ENCODE measurements around the gene CEP152. TPM values are rescaled to one million over a fixed set of nuclear protein-coding genes. Genes with fewer than 3 reads are reported as not detected.
"Not testable (repeated sequence)": the region's sequence is repeated elsewhere in the genome, so short reads cannot be mapped to it uniquely, and the experiment has no call there.

Gene CEP152
- total and polyA plus RNA-seq, 2 of the 13 experiments (the other 11 are each of a cell fraction or from before 2014, with no cell fraction given): 1.3 to 14.7 TPM

DNA sequence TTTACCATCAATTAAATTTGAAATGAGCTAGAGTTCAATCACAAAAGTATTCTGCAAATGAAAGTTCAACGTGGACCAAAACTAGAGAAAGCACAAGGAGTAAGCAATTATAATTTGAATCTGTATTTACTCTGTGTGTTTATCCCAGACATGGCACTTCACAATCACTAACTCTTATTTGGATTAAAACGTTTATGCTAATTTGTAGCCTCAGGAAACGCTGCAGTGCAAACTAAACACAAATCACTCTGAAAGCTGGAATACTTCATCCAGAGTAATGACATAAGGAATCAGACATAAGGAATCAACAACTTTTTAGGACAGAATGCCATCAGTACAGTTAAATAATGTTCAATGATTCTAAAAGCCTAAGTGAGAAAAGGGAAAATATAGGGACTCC, 18.5 kb downstream of the CEP152 start (continued):
- no peak for TF ChIP-seq GATA4 (IDR thresholded peaks at IDR 0.05; ENCODE audit: borderline replicate concordance, low read depth)
- TF ChIP-seq, protein P1, sequence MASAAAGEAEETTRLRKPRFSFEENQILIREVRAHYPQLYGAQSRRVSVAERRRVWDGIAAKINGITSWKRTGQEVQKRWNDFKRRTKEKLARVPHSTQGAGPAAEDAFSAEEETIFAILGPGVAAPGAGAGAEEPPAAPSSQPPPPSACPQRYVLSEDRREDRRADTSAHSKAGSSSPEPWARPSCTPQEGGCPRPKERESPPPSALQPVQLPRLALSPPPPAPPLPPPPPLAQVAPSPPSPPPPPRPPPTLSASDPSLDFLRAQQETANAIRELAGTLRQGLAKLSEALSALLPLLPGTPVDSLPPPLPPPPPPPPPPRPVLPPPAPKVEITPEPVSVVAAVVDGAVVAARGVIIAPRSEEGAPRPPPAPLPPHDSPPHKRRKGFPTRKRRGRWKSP (CRISPR knock-in tag; IDR thresholded peaks at IDR 0.05): no peak
- TF ChIP-seq ZNF766 (CRISPR knock-in tag; IDR thresholded peaks at IDR 0.05; ENCODE audit: borderline replicate concordance): no peak
- no peak for TF ChIP-seq ISL2 (CRISPR knock-in tag; IDR thresholded peaks at IDR 0.05)
- no peak for TF ChIP-seq RXRB (CRISPR knock-in tag; IDR thresholded peaks at IDR 0.05; ENCODE audit: borderline replicate concordance)
- TF ChIP-seq FIP1L1 (IDR thresholded peaks at IDR 0.05; ENCODE audit: borderline replicate concordance, insufficient read depth, low read depth, low read length): no peak
- no peak for TF ChIP-seq YY1 (IDR thresholded peaks at IDR 0.05; ENCODE audit: insufficient read depth, insufficient replicate concordance, low read depth, low read length)
- TF ChIP-seq, protein P2, sequence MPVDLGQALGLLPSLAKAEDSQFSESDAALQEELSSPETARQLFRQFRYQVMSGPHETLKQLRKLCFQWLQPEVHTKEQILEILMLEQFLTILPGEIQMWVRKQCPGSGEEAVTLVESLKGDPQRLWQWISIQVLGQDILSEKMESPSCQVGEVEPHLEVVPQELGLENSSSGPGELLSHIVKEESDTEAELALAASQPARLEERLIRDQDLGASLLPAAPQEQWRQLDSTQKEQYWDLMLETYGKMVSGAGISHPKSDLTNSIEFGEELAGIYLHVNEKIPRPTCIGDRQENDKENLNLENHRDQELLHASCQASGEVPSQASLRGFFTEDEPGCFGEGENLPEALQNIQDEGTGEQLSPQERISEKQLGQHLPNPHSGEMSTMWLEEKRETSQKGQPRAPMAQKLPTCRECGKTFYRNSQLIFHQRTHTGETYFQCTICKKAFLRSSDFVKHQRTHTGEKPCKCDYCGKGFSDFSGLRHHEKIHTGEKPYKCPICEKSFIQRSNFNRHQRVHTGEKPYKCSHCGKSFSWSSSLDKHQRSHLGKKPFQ (CRISPR knock-in tag; IDR thresholded peaks at IDR 0.05; ENCODE audit: insufficient replicate concordance): no peak

DNA sequence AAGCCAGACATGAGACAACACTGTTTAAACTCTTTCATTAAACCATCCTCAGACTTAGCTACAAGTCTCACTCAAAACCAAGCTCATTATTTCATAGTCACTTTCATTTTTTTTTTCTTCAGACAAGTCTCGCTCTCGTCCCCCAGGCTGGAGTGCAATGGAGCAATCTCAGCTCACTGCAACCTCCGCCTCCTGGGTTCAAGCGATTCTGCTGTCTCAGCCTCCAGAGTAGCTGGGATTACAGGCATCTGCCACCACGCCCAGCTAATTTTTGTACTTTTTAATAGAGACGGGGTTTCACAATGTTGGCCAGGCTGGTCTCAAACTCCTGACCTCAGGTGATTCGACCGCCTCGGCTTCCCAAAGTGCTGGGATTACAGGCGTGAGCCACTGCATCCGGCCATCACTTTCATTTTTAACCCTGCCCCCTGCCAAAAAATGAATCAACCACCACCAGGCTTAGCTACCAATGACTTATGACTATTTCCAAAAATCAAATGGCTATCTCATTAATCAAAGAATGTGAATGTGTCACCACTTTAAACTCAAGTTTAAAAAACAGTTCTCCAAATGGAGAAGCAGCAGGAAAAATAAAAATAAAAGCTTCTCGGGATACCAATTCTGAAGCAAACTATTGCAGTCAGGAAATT, 20.3 kb downstream of the CEP152 start:
- H3K4me3 ChIP-seq (replicated peaks in 1 of 3; ENCODE audit: insufficient read depth in 1 of 3, low read depth in 2 of 3, low read length in 3 of 3); H3K27me3 ChIP-seq (ENCODE audit: control insufficient read depth in 1 of 2, insufficient read depth in 2 of 2, low read length in 2 of 2); BruUV-seq (replicated peaks); H3K4me1 ChIP-seq (ENCODE audit: insufficient read depth, low read length); intact Hi-C loops (cut with micrococcal nuclease; ENCODE audit: unreplicated experiment); H3K9ac ChIP-seq (ENCODE audit: insufficient read depth, low read depth, low read length); ATAC-seq; H3K4me2 ChIP-seq (ENCODE audit: low read depth, low read length); FAIRE-seq; H4K20me1 ChIP-seq (ENCODE audit: insufficient read depth, low read length); H3K9me3 ChIP-seq (ENCODE audit: low read length); H3K79me2 ChIP-seq (ENCODE audit: insufficient read depth, low read length); H2AFZ ChIP-seq (ENCODE audit: low read length); in situ Hi-C loops (cut with HindIII; ENCODE audit: extremely low pct_ligation_motif_present, low pct_unique_long_range_greater_than_20kb); POLR2A ChIA-PET; H3K27ac ChIP-seq (ENCODE audit: extremely low read length, insufficient read depth, low read length); CTCF ChIA-PET (ENCODE audit: low intra/inter-chr PET ratio, low total read pairs); DNase-seq (ENCODE audit: low spot score): not testable (repeated sequence)
- 96% methylated on average over 11 of the region's 12 CpGs for WGBS (ENCODE audit: low lambda C conversion rate)
- peaks cover 3 to 32% of the 10 kb centered on the region in 2 experiments; a peak in 2 of 5 replicates for H3K36me3 ChIP-seq (replicated peaks in 1 of 2; ENCODE audit: control insufficient read depth in 1 of 2, insufficient read depth in 2 of 2, low read length in 2 of 2)
